Fibroblast of lung (primary cell): Measurements from ENCODE around the gene ZFYVE26.

ENCODE experiments used
- EZH2 ChIP-seq: IDR thresholded peaks from 2 replicates; pipeline ENCODE4 v1.5.1; 2012; ENCODE audit warnings: low read length, control low read depth, mild to moderate bottlenecking; ENCODE audit errors: missing control alignments
- TF ChIP-seq, protein P1 (sequence below), 2 donors: IDR thresholded peaks in 1 of 2; conservative IDR thresholded peaks in 1 of 2; 1 replicate in 1 of 2; 2 replicates in 1 of 2; pipeline ENCODE4 v1.5.1; 2011 to 2012; ENCODE audit warnings: low read length in 2 of 2, control low read depth in 1 of 2, inconsistent platforms in 1 of 2, low read depth in 1 of 2, mild to moderate bottlenecking in 1 of 2

DNA sequence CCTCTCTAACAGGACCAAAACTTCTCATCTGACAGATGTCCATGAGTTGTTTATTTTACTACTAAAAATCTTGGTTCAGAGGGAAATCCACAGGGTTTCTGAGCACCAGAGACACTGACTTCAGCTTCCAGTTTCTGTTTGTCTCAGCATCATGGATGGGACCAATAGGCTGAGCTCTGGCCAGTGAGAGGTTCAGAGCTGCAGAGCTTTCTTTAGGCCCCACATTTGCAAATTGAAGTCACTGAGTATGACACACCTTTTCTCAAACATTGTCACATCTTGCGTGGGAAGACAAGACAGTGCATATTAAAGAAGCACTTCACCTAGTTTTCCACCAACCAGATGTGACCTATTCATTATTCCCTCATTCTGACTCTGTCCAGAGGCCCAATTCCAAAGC lies 69.5 kb downstream of the ZFYVE26 start:
- TF ChIP-seq, protein P1, sequence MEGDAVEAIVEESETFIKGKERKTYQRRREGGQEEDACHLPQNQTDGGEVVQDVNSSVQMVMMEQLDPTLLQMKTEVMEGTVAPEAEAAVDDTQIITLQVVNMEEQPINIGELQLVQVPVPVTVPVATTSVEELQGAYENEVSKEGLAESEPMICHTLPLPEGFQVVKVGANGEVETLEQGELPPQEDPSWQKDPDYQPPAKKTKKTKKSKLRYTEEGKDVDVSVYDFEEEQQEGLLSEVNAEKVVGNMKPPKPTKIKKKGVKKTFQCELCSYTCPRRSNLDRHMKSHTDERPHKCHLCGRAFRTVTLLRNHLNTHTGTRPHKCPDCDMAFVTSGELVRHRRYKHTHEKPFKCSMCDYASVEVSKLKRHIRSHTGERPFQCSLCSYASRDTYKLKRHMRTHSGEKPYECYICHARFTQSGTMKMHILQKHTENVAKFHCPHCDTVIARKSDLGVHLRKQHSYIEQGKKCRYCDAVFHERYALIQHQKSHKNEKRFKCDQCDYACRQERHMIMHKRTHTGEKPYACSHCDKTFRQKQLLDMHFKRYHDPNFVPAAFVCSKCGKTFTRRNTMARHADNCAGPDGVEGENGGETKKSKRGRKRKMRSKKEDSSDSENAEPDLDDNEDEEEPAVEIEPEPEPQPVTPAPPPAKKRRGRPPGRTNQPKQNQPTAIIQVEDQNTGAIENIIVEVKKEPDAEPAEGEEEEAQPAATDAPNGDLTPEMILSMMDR (conservative IDR thresholded peaks at IDR 0.05 in 1 of 2, IDR thresholded peaks at IDR 0.05 in 1 of 2; ENCODE audit: low read depth in 1 of 2, low read length in 2 of 2): no peak
- TF ChIP-seq EZH2: no peak
